HPDE6-E6E7 (cell line): ENCODE measurements around the gene ARMC2.

ENCODE experiments used
- DNase-seq: peaks from one replicate; pipeline ENCODE4 v3.0.0; 2011; ENCODE audit warnings: missing footprints; ENCODE audit errors: extremely low spot score

Gene ARMC2

GRCh38 chr6:108988296-108988695 is 140.1 kb downstream of the ARMC2 start:
- DNase-seq = no peak

GRCh38 chr6:108988765-108989164 is 140.5 kb downstream of the ARMC2 start:
- DNase-seq = no peak

DNA sequence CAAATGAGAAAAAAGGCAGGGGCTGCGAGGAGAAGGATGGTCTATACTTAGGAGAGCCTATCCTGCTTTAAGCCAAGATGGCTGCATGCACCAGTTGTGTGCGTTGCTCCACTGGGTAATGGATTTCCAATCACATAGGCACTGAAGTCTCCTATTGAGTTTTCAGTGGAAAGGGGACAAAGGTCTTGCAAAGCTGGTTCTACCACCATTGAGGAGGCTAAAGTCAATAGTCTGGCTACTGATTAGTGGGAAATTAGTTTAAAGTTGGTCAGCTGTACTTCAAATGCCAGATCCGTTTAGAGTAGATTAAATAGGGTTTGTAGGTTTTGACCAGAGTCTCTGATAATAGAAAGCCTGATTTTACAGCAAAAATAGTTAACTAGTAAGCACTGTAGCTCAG is 141.5 kb downstream of the ARMC2 start:
- DNase-seq = no peak

GRCh38 chr6:108993876-108994275 is 145.7 kb downstream of the ARMC2 start:
- DNase-seq = no peak

- DNase-seq = no peak
Observed at GRCh38 chr6:108995296-108995695, 147.1 kb downstream of the ARMC2 start.

- DNase-seq = no peak
Observed at GRCh38 chr6:108996208-108996607, 148.0 kb downstream of the ARMC2 start.

DNA sequence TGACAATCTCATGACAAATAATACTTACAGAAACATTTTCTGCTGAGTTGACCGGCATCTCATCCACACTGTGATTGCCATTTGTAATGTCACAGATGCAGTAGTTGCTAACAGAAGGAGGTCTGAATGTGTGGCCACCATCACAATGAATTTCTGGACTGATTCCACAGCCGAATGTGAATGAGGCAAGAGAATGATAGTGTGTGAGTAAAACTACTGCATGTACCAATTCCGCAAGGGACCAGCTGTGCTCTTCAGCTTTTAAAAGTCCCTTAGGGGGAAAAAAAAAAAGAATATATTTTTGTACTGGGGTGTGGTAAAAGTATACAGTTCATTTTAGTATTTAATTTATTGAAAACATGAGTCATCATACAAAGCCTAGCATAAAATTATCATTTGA is 150.3 kb downstream of the ARMC2 start:
- no peak for DNase-seq

GRCh38 chr6:108999428-108999827 is 151.2 kb downstream of the ARMC2 start:
- DNase-seq = no peak

GRCh38 chr6:109000289-109000688 is 152.1 kb downstream of the ARMC2 start:
- no peak for DNase-seq

DNA sequence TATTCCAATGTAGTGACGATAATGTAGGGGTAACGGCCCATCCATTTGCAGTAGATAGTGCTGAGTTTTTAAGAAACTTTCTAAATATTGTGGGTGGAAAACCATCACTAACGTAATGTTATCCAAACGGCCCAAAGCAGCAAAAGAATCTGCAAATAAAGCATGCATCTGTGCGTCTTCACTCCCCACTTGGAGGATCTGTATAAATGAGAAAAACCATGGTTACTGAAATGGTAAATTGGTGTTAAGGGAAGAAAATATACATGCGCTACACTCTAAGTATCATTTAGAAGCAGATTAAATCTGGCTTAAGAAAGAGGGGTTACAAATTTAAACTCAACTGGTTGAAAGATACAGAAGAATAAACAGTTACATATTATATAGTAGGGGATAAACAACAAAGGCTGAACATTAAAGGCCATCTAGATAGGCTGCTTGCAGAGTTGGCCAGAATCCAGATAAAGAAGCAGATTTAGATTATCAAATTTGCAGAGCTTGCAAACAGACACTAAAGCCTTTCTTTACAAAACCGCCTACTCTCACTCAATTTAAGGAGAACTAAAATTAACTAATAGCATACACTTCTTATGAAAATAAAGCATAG is 153.2 kb downstream of the ARMC2 start:
- DNase-seq = no peak

DNA sequence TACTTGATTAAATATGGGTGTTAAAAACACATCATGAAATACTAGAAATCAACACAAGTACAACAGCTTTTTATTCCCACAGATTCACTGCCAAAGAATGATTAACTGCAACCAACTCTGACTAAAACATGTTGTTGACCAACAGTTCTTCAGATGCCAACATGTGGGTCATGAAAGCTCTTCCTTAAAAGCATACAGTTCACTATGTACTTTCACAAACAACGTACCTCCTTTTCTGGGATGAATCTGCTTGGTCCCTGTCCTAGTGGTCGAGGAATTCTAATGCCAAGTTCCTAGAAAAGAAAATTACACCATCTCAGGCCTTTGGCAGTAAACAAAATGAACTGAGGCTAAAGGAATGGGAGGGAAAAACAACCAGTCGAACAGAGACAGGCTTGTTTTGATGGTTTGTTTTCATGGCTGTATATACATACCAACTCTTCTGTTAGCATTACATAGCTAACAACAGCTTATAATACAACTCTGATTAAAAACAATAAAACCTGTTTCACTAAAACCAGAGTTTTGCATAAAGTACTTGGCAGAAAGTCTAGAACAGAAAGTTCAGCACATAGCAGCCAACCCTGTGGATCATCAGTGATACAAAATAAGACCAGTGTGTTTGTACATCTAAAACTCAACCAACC is 154.0 kb downstream of the ARMC2 start:
- no peak for DNase-seq

- DNase-seq = no peak
Observed at GRCh38 chr6:109002882-109003281, 154.7 kb downstream of the ARMC2 start.

DNA sequence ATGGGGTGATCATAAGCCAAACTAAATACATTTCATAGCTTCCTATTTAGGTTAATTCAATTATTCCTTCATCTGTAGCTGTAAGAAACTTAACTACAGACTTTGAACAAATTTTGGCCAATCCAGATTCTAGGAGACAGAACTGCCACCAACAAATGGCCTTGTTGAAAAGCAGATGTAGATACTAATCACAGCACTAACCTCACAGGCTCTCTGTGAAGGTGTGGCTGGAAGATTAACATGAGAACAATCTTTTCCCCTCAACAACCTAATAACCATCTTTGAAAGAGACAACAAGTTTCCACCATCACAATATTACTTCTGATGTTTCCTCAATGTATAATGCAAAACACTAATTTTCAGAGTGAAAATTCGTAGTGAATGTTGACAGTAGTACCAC is 158.6 kb downstream of the ARMC2 start:
- DNase-seq = no peak

- DNase-seq = no peak
Observed at GRCh38 chr6:109007521-109007920, 159.3 kb downstream of the ARMC2 start.

- DNase-seq = no peak
Observed at GRCh38 chr6:109008054-109008453, 159.8 kb downstream of the ARMC2 start.

DNA sequence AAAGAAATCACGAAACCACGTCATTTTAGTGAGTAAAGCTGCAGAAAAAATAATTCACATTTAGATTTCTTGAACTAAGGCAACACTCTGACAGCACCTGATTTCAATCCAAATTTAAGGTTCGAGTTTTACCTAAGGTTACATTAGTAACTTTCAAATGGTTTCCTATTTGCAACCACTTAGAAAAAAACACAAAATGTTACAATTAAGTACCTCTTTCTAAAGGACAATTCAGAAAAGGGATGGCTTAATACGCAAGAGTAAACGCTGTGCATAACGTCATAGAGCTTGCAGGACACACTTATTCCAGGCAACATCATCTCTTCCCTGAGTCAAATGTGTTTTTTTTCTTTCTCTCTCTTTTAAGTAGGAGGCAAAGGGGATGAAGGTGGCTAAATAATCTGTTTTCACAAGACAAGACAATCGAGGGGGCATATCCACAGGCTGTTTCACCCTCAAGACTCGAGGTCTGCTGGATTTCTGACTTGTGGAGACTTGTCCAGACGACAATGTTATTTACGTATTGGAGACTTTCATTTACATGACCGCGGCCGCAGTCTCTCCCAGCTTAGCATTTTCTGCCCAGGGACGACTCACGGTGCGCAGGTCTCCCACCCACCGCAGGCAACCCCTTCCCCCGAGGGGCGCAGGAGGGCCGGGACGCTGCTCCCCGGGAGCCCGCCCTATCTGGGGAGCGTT is 160.5 kb downstream of the ARMC2 start:
- peak; percentile 31 for DNase-seq

DNA sequence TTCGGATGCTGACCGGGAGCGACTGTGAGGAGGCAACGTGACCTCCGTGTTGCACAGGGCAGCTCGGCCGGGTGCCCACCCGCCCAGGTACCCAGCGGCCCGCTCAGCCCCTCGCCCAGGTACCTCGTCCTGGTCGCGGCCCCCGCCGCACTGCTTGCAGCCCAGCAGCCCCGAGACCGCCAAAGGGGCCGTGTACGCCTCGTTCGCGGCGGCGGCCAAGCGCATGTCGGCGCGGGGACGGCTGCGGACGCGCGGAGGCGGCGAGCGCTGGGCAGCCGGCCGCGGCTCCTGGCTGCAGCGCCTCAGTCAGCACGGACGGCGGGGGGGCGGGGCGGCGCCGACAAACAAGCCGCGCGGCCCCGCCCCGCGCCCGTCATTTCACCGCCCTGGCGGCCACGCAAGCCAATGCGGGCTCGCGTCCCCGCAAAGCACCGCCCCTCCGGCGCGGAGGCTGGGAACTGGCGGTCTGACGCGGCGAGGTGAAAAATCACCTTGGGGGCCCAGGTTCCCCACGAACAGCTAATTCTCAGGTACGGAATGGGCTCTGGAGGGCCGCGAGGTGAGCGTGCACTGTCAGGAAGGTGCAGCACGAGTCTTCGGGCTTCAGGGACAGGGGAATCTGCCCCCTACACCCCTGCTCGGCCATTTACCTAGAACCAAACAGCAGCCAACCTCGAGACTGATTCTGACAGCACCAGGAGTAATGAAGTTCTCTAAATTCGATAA is 161.2 kb downstream of the ARMC2 start:
- DNase-seq = peak; percentile 70

DNA sequence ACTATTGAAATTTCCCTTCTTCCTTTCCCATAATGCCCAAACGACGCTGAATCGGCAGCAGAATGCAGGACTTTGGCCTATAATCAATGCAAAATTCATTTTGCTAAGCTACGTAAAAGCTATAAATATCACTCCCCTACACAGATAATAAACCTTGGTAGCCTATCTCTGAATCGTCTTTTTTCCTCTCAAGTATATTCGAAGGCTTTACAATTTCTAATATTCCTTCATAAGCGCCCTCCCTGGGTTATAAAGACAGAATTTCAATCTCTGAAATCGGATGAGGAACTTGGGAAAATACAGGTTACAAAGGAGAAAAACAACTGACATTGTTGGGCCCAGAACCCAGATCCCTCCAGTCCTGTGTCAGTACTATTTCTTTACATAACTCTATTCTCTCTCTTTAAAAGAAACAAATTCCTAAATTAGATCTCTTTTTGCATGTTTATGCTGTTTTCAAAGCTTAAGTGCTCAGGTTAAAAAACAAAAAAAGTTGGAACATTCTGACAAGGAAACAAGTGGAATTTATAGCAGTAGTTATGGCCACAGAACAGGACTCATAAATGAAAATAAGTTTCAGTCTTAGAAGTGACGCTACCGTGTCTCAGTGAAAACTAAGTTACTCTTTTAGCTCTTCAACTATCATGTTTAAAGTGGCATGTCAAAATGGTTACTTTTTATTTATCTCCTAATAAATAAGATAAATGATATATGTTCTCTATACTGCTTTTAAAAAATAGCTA is 161.9 kb downstream of the ARMC2 start:
- no peak for DNase-seq

DNA sequence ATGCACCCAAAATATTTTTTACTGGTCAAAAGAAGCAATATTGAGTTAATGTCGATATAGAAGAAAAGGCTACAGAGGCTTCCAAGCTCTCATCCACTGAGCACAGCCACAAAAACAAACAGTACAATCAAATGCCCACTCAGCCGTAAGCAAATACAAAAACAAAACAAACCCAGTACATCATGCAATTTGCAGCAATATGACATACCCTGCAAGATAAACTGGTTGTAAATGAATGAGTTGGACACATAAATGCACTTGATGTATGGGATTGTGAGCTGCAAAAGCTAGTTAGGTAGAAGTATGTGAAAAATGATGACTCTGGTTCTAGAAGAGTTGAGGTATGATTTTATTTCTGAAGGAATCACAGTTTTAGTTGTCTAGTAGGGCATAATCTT is 162.5 kb downstream of the ARMC2 start:
- no peak for DNase-seq

- no peak for DNase-seq
Observed at GRCh38 chr6:109013656-109014305, 165.6 kb downstream of the ARMC2 start.

DNA sequence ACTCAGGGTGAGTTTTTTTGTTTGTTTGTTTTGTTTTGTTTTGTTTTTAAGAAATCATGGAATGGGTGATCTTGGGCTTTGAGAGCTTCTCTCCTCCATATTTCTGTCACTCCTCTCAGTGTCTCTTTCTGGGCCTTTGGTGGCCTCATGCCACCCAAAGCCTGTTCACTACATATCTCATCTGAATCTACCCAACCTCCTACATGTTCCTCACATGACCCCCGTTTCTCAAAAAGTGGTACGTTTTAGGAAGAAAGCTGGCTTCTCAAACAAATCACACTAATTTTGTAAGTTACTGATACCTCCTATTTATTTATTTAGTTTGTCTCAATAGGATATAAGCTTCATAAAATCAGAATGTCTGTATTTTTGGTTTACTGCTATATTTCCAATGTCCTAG is 166.4 kb downstream of the ARMC2 start:
- DNase-seq = no peak
